22Rv1 (cell line): ENCODE results near the gene WAC.

Experiments
- H3K27ac ChIP-seq: fragments of 450-650 bp; 2 replicates; pipeline ENCODE4 v1.5.1; 2017
- CTCF ChIP-seq: fragments of 450-650 bp; IDR thresholded peaks from 2 replicates; pipeline ENCODE4 v1.5.1; 2017; ENCODE audit warnings: mild to moderate bottlenecking
- ZFX ChIP-seq: fragments of 450-650 bp; IDR thresholded peaks from 2 replicates; pipeline ENCODE4 v1.6.1; 2017; ENCODE audit warnings: antibody characterized with exemption, borderline replicate concordance

Gene WAC

GRCh38 chr10:28612877-28613276 is 80.0 kb downstream of the WAC start:
- TF ChIP-seq ZFX = no peak
- no peak overlapping the region for H3K27ac ChIP-seq

- H3K27ac ChIP-seq = no peak overlapping the region
- TF ChIP-seq CTCF (no peak), ZFX (no peak)
Measured at GRCh38 chr10:28616514-28616913, 83.6 kb downstream of the WAC start.

- TF ChIP-seq ZFX = no peak
Measured at GRCh38 chr10:28619455-28619854, 86.5 kb downstream of the WAC start.

GRCh38 chr10:28620251-28620650 is 87.3 kb downstream of the WAC start:
- no peak overlapping the region for H3K27ac ChIP-seq
- no peak for TF ChIP-seq CTCF
- TF ChIP-seq ZFX = no peak

More at GRCh38 chr10:28619455-28619854, 86.5 kb downstream of the WAC start:
- no peak overlapping the region for H3K27ac ChIP-seq

GRCh38 chr10:28623483-28623882 is 90.6 kb downstream of the WAC start:
- H3K27ac ChIP-seq = no peak overlapping the region
- TF ChIP-seq CTCF (no peak), ZFX (no peak)

- TF ChIP-seq CTCF = no peak
- TF ChIP-seq ZFX = no peak
- no peak overlapping the region for H3K27ac ChIP-seq
Measured at GRCh38 chr10:28624351-28624750, 91.4 kb downstream of the WAC start.

GRCh38 chr10:28627102-28627501 is 94.2 kb downstream of the WAC start:
- H3K27ac ChIP-seq = no peak overlapping the region
- no peak for TF ChIP-seq CTCF

GRCh38 chr10:28628184-28628893 is 95.4 kb downstream of the WAC start:
- no peak overlapping the region for H3K27ac ChIP-seq
- TF ChIP-seq ZFX (no peak), CTCF (peak; percentile 92)
